Heart left ventricle (tissue), 13 donors: Measurements from ENCODE around the gene TACC3.

ENCODE experiments used
- CTCF ChIP-seq, 12 donors: fragments of 200-600 bp; sonication (generic) in 4 of 12; IDR thresholded peaks; one replicate each; pipeline versions ENCODE4 v1.5.0 to v1.8.0; 2018 to 2022; ENCODE audit warnings: antibody characterized with exemption in 12 of 12, mild to moderate bottlenecking in 5 of 12
- POLR2A ChIP-seq, 2 donors: fragments of 450-650 bp; IDR thresholded peaks; one replicate each; pipeline ENCODE4 v1.6.1; 2017; ENCODE audit warnings: antibody characterized with exemption in 2 of 2, mild to moderate bottlenecking in 2 of 2, moderate library complexity in 2 of 2
- donor health status: ischemic (EF 13 %, LVEDD 7.1; RV severe dilation, severe dysfunction).
- donor health status: DM: no; HTN: yes; CAD: no.
- donor health status: DM: no; HTN: no; CAD: no.
- donor health status: ischemic (EF 25% LVEDD 6.9; RV normal size, moderate dysfunction).
- donor health status: ischemic (EF 25% LVEDD 5.7; RV mildly dilated, moderate dysfunction).
- donor health status: ischemic (EF 35%, LVEDD 5.7; RV mildly dilated, moderate dysfunction).
- donor health status: nonischemic (EF 11% LVEDD 7.7; RV severe dilation, severe dysfunction).
- donor health status: DM: yes; HTN: yes; CAD: no.
- donor health status: PGD.
- donor health status: ischemic (EF 29% LVEDD 5.4; RV normal size, mild dysfunction).
- donor health status: nonischemic (EF 23%, LVEDD 6.1; RV moderate dilation, normal function).

- no peak for TF ChIP-seq CTCF (IDR thresholded peaks at IDR 0.05)
- no peak for TF ChIP-seq POLR2A (IDR thresholded peaks at IDR 0.05)
These were observed 41.8 kb downstream of the TACC3 start for GRCh38 chr4:1763070-1763549.
